ENCODE measurements around the gene CREM.

CREM gene

DNA sequence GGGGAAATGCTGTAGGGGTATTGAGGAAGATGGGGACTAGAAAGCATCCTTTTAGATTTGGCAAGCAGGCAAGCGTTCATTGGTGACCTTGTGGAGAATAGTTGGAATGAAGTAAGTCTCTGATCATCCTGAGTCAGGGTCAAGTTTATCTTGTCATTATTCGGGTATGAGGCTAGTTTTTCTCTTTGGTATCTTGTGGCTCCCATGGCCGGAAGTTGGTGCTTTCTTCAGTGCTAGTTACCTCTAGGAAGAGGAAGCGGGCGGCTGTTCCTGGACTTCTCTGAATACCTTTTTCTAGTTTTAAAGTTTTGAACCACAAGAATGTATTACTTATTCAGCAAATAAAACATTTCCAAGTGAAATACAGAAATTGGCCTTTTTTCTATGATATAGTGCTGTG, 9.2 kb downstream of the CREM start:
- peak; percentile 44 for DNase-seq (ENCODE audit: low spot score)

DNA sequence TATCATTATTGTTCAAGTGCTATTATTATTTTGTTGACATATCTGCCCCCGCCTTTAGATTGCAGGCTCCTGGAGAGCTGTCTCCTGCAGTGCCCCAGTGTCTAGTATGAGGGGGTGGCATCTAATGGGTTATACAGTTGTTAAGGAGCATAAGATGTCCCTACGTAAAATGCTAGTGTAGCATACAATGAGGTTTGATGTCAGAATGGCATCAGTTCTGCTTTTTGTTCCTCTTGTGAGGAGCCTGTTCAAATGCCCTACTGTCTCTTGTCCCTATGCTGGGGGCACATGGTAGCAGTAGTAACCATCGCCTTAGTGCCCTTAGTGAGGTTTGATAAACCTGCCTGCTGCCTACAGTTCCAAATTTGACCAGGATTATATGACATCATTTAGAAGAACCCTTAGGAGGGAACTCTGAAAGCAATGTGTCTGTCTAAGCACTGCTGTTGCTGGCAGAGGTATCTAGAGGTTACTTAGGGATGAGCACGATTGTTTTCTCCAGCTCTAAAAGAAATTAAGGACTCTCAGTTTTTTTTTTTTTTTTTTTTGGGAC, 9.7 kb downstream of the CREM start:
- DNase-seq (ENCODE audit: low spot score), result no peak

DNA sequence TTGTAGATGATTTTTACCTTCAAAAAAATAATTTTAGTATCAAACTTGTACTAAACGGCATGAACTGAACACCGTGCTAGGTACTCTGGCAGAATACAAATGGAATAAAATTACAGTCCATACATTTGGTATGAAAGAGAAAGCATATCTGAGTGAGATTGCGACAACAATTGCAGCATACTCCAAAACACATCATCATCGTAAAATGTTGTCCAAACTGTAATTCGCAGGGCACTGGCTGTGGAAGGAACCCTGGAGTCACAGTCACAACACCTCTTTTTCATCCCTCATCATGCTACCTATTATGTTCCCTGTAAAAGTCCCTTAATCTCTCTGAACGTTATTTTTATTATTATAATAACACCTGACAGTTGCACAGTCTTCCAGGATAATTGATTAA, 13.5 kb downstream of the CREM start:
- no peak for DNase-seq (ENCODE audit: low spot score)

DNA sequence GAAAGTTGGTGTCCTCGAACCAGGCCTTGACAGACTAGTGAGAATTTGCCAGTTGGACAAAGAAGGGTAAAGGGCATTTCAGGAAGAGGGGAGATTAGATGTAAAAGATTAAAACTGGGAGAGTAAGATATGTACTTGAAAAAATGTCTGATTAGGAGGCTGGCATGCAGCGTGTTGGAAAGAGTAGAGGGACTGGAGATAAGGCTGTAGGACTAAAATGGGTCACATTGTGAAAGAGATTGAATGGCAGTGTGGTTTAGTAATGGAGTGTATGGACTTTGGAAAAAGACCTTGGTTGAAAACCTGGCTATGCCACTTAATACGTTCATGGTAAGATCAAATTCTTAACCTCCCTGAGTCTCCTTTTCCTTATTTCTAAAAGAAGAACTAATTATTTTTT, 14.1 kb downstream of the CREM start:
- no peak for DNase-seq (ENCODE audit: low spot score)

DNA sequence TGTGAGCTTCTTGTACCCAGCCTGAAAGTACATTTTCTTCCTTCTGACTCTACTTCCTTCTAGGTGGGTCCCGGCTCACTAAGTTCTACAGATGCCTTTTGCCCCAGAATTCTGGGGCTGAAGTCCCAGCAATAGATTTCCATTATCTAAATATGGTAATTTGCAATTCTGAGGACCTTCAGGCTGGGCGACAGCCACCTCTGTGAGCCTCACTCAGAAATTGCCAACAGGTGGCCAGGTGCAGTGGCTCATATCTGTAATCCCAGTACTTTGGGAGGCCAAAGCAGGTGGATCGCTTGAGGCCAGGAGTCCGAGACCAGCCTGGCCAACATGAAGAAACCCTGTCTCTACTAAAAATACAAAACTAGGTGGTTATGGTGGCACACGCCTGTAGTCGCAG, 23.7 kb downstream of the CREM start:
- no peak for DNase-seq (ENCODE audit: low spot score)

DNA sequence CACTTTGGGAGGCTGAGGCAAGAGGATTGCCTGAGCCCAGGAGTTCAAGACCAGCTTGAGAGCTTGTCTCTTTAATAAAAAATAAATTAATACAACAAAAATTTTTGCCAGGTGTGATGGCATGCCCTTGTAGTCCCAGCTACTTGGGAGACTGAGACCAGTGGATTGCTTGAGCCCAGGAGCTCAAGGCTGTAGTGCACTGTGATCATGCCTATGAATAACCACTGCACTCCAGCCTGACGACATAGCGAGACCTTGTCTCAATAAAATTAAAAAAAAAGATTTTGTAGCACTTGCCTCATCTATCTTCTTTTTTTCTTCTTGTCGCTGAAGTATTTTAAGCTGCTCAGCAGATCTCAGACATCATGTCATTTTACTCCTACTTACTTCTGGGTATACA, 26.3 kb downstream of the CREM start:
- no peak for DNase-seq (ENCODE audit: low spot score)

DNA sequence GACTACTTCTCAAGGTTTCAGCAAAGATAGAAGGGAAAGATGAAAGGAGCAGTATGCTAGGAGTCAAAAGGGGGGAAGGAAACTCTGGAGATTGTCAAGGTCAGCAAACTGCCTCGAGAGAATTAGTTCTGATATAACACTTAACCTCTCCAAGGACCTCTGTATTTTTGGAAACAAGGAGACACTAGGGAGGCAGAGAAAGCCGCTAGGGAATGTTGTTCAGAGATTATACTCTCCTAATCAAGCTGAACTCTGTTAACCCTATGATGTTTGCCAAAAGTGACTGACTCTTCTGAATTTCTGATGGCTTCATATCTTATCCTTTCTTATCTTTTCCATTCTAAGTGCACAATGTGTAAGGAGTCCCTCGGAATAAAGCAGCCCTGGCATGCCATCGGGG, 27.1 kb downstream of the CREM start:
- DNase-seq (ENCODE audit: low spot score), result no peak

DNA sequence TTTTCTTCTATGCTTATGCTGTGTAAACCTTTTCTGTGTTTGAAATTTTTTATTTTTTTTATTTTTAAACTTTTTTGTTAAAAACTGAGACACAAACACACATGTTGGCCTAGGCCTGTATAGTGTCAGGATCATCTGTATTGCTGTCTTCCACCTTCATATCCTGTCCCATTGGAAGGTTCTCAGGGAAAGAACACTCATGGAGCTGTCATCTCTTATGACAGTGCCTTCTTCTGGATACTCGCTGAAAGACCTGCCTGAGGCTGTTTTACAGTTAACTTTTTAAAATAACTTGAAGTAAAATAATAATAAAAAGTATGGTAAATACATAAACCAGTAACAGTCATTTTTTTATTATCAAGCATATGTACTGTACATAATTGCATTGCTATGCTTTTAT, 34.1 kb downstream of the CREM start:
- no peak for DNase-seq (ENCODE audit: low spot score)

DNA sequence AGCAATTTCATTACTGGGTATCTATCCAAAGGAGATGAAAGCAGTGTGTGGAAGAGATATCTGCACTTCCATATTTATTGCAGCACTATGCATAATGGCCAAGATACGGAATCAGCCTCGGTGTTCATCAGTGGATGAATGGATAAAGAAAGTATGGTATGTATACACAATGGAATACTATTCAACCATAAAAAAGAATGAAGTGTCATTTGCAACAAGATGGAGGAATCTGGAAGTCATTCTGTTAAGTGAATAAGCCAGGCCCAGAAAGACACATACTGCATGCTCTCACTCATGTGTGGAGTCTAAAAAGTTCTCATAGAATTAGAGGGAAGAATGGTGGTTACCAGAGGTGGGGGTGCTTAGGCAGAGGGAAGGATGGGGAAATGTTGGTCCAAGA, 35.3 kb downstream of the CREM start:
- no peak for DNase-seq (ENCODE audit: low spot score)

DNA sequence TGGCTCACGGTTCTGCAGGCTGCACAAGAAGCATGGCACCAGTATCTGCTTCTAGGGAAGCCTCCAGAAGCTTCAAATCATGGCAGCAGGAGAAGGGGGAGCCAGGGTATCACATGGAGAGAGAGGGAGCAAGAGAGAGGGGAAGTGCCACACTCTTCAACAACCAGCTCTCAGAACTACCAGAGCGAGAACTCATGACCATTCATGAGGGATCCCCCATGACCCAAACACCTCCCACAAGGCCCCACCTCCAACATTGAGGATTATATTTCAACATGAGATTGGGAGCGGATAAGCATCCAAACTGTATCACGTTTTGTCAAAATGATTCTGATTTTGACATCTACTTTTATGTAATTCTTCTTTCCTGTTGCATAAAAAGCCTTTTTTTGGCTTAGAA, 38.5 kb downstream of the CREM start:
- no peak for DNase-seq (ENCODE audit: low spot score)

DNA sequence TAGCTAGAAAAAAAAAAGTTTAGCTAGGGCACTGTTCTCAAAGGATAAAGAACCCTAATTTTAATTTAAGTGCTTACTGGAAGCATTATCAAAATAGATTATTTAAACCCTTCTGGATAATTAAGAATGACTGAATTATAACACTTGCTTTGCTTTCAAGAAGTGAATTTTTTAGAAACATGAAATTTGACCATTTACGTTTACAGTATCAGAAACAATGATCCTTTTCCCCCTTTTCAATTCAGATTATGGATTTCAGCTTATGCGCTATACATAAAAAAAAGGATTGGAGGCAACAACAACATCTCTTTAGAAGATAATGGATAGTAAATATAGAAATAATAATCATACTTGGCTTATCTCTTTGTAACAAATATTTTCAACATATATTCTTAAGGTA, 39.2 kb downstream of the CREM start:
- DNase-seq (ENCODE audit: low spot score), result no peak

DNA sequence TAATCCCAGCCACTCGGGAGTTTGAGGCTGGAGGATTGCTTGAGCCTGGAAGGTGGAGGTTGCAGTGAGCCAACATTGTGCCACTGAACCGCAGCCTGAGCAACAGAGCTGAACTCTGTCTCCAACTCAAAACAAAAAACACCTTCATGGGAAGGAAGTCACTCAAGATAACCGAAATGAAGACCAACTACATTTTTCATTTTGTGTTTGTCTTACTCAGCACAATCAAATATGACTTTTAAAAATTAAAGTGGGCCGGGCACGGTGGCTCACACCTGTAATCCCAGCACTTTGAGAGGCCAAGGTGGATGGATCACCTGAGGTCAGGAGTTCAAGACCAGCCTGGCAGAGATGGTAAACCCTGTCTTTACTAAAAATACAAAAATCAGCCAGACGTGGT, 40.0 kb downstream of the CREM start:
- DNase-seq (ENCODE audit: low spot score), result no peak

DNA sequence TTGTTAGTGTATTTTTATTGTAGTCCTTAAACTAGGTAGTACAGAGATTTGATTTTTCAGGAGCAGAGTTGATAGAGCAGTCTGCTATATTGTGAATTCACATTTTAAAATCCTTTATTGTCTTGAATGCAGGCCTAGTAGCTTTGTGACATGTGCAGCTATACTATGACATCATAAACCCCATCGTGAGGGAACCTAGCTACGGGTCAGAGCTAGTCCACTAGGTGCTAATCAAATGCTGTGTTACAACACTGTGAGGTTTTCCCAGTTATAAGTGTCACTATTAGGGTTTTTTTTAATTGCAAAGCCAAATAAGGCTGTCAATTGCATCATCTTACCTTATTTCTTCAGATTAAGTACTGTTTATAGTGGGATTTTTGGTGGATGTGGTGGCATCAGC, 40.7 kb downstream of the CREM start:
- no peak for DNase-seq (ENCODE audit: low spot score)

DNA sequence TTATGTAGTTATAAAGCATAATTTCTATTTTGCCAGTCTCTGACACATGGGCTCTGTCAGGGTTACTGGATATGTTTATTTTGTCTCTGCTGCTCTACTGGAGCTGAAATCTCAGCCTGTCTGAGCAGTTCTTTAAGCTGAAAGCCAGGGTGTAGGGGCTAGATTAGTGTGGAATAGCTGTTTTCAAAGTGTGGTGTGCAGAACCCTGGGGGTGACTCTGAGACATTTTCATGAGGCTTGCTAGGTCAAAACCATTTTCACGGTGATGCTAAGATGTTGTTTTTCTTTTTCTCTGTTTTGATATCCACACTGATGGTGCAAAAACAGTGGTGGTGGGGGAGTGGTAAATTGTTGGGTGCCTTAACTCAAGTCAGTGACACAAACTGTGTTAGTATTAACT, 45.5 kb downstream of the CREM start:
- DNase-seq (ENCODE audit: low spot score), result no peak

DNA sequence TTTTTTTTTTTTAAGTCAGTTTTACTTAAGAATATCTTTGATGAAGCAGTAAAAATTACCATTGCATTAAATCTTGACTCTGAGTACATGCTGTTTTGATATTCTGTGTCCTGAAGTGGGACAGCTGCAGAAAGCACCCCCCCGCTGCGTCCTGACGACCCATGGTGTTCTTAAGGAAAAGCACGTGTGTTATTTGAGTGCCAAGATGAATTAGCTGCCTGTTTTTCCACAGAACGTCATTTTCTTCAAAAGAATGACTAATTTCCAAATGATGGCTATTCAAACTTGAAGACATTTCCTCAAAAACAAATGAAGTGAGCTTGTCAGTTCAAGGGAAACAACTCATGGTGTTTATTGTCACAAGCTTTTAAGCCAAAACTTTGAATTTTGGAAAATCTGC, 45.9 kb downstream of the CREM start:
- no peak for DNase-seq (ENCODE audit: low spot score)

DNA sequence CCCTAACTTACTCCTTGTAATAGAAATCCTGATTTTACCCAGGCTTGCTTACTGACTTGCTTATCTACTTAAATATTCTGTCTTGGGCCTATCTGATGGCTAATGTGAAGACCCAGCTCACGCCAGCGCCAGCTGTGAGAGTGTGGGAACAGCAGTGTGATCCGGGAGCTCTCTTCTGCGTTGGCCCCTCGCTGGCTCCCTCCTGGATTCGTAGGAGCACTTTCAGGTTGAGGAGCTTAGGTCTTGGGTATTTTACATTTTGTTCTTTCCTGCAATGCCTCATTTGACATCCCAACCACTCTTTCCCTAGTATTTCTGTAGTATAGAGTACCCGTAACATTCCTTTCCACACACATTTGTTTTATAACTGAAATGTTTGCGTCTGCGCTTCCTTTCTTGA, 51.7 kb downstream of the CREM start:
- DNase-seq (ENCODE audit: low spot score), result no peak

DNA sequence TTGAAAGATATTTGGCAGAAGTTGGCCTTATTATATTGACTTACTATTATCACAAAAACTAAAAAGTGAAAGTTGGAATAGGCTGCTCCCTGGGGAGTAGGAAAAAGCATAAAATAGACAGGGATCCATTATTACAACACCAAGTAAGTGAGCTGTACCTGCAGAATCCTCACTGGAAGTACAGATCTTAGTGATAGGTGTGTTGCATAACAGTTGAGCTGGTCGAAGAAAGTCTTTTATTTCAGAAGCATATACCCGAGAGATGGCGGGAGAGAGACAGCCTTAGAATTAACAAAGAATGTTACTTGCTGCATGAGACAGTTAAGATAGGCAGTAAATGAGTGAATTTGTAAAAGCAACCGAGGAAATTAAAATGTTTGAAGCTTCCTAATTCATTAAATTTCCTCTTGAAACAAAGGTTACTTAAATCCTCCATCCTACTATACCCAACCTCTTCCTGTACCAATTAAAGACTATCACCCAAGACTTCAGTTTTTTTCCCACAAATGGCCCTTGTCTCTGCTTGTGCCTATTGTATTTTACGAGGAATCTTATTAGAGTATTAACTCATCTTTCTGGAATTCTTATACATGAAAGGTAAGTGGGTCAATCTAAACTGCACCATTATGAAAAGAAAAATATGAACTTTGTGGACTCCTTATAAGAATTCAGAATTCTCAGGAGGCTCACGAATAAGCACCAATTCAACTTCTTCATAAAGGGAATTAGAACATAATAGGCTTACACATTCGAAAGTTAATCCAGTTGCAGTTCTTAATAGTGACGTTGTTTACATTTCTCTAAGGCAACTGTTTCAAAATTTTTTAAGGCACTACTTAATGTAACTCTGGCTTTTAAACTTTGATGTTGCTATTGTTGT, 56.2 kb downstream of the CREM start:
- DNase-seq (ENCODE audit: low spot score), result no peak

DNA sequence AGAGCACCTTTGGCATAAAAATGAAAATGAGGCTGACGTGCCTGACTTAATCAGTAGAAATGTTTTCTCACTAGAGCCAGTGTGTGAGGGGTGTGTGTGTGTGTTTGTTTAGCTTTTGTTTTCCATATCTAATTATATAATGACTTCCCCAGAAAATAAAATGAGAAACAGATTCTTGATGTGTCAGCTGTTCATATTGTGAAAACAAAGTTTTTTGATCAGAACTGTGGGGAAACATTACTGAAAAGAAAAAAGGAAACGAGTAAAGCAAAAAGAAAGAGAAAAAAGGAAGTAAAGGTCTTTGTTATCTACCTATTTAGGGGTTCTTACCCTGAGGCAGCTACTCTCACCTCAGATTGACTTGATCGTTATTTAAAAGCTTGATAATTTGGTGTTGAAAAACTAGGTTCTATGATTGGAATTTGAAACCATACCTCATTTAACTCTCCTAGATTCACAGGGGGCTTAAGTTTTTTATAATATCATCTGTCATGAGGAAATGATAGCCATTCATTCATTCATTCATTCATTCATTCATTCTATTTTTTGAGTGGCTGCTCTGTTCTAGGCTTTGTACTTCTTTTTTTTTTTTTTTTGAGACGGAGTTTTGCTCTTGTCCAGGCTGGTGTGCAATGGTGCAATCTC, 58.0 kb downstream of the CREM start:
- DNase-seq (ENCODE audit: low spot score), result no peak

DNA sequence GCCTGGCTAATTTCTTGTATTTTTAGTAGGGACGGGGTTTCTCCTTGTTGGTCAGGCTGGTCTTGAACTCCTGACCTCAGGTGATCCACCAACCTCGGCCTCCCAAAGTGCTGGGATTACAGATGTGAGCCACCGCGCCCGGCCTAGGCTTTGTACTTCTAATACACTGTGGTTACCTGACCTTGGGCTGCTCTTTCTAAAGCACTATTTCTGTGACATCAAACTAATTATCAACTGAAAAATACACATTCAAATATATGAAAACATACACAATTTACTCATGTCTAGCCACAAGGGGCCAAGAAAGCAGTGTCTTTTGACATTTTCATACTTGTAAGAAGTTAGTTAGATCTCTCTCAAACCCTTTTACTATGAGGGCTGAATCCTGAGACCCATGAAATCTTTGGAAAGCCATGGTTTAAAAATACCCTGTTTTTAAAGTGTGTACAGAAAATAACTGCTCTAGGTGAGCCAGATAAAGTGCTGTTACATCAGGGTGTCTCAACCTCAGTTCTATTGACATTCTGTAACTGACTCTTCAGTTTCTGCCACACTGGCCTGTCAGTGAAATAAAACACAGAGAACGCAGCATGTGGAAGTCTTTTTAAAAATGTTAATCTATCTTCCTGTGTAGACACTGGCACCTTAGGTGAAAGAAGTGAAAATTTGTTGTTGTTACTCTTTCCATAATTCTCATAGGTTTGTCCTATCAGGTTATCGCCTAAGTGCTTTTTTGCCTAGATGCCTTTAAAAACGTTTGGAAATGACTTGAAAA, 58.8 kb downstream of the CREM start:
- no peak for DNase-seq (ENCODE audit: low spot score)

DNA sequence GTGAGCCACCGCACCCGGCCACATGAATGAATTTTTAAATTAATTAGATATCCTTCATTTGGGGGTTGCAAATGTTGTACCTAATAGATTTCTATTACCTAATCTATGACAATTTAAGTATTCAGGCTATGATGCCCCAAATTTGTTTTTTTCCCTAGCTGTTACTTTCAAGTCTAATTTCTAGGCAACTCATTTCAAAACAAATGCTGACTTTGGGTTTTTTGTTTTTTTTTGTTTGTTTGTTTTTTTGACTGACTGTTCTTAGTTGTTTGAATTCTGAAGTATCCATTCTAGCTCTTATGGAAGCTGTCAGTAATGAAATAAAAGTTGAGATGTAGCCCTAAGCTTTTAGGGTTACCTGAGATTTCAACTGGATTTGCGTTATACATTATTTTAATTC, 62.3 kb downstream of the CREM start:
- no peak for DNase-seq (ENCODE audit: low spot score)

DNA sequence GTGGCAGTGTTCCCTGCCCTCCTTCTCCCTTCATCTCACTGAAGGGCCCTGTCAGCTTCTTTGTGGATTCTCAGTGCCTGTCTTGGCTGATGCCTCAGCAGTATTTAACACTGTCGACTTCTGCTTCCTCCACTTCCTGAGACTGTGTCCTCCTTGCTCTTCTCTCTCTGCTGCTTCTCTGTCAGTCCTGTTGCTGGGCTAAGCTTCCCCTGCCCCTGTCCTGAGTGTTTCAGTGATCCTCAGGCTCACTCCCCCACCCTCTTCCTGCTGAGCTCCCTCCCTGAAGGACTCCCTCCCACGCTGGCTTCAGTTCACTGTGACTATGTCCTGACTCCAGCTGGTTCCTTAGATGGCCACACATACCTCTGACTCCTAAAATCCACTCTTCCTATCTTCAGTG, 64.9 kb downstream of the CREM start:
- DNase-seq (ENCODE audit: low spot score), result no peak

DNA sequence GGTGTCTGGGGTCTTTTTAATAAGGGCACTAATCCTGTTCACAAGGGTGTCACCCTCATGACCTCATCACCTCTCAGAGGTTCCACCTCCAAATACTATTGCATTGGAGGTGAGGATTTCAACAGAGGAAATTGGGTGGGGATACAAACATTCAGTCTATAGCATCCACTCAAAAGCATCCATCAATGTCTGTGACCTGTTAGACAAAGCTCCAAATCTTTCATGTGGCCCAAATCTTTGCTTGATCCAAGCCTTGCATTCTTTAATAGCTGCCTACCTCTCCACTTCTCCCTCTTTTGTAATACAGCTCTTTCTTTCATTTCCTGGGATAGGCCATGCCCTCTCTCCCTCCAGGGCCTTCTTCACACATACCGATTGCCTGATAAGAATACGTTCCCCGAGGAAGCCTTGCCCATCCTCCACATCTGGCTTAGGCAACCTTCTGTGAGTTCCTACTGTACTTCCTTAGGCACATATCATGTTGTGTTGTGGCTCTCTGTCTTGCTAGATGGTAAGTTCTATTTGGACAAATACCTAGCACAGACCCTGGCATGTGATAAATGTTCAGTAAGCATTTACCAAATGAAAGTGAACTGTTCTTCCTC, 66.1 kb downstream of the CREM start:
- no peak for DNase-seq (ENCODE audit: low spot score)

All from activated CD4-positive, alpha-beta T cell treated with anti-CD3 and anti-CD28 coated beads, Interleukin-2, Interleukin-4, amounts not matched to agents 100 ng/mL and 50 ng/mL, durations not matched to agents 16 hours and 8 hours (primary cell).